DMS53 treated with DMSO at 0.1 percent for 48 hours (cell line): ENCODE measurements around the gene TRIM37.
"Not testable (repeated sequence)": the region's sequence is repeated elsewhere in the genome, so short reads cannot be mapped to it uniquely, and the experiment has no call there.

Experiments
- DNase-seq: peaks from one replicate; lab custom pipeline; 2025; ENCODE audit not compliant: unreplicated experiment; lab: John Stamatoyannopoulos, UW

Gene TRIM37

DNA sequence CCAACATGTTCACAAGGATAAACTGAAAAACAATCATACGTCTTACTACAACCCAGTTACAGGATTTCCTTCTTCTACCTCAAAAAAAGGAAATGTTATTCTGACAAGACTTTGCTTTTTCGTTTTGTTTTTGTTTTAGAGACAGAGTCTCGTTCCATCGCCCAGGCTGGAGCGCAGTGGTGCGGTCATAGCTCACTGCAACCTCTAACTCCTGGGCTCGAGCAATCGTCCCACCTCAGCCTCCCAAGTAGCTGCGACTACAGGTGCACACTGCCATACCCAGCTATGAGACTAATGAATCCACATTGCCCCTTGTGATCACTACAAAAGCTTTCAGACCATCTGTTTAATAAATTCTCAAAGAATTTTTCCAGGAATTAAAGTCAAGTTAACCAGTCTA lies 8.8 kb upstream of the TRIM37 start:
- no peak for DNase-seq

DNA sequence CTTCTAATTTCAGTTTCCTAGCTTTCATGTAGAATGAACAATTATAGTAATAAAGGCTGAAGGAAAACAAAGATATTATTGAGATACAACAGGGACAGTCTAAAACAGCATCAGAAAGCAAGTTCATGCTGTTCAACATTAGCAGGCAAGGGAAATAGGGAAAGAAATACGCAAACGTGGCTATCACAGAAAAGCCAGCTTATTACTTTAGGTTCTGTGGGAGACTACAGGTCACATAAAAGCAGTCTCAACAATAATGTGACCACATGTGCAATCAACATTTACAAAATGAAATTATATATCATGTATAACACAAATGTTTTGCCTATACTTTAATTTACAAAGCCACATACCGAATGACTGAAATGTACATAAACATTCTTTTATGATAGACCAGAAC lies 4.9 kb upstream of the TRIM37 start:
- DNase-seq, result no peak

GRCh38 chr17:59110973-59111372 lies 4.3 kb upstream of the TRIM37 start:
- no peak for DNase-seq

GRCh38 chr17:59108400-59109102 lies 1.9 kb upstream of the TRIM37 start:
- no peak for DNase-seq

GRCh38 chr17:59107306-59107670 lies 608 bp upstream of the TRIM37 start:
- no peak for DNase-seq

- peak; percentile 1 for DNase-seq
These were observed 723 bp downstream of the TRIM37 start for GRCh38 chr17:59105852-59106462.

GRCh38 chr17:59101178-59101577 lies 5.5 kb downstream of the TRIM37 start:
- no peak for DNase-seq

GRCh38 chr17:59097876-59098275 lies 8.8 kb downstream of the TRIM37 start:
- DNase-seq, result no peak

GRCh38 chr17:59094861-59095530 lies 11.7 kb downstream of the TRIM37 start:
- DNase-seq, result no peak

GRCh38 chr17:59093702-59094231 lies 12.9 kb downstream of the TRIM37 start:
- no peak for DNase-seq

DNA sequence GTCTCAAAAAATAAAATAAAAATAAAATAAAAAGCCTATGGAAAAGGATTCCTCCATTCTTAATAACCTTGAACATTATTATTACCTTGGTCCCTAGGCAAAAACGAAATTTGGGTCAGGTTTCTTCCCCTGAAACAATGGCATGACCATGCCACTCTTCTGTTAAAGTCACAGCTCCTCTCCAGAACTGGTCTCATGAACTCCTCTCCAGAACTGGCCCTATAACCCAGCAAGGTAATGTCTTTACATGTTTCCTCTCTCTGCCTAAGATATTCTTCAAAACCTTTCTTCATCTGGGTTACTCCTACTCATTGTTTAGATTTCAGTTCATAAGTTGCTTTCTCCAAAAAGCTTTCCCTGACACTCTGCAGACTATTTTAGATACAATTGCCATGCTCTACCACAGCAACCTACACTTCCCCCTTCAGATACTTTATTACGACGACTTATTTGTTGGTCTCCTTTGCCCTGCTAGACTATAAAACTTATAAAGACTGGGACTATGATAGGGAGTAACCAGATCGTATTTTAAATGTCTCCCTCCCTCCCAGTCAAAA lies 13.5 kb downstream of the TRIM37 start:
- no peak for DNase-seq

GRCh38 chr17:59090593-59090992 lies 16.1 kb downstream of the TRIM37 start:
- not testable (repeated sequence) for DNase-seq

GRCh38 chr17:59084154-59084553 lies 22.5 kb downstream of the TRIM37 start:
- DNase-seq, result no peak

- DNase-seq, result no peak
These were observed 32.2 kb downstream of the TRIM37 start for GRCh38 chr17:59074494-59074893.

GRCh38 chr17:59073972-59074371 lies 32.7 kb downstream of the TRIM37 start:
- DNase-seq, result no peak

DNA sequence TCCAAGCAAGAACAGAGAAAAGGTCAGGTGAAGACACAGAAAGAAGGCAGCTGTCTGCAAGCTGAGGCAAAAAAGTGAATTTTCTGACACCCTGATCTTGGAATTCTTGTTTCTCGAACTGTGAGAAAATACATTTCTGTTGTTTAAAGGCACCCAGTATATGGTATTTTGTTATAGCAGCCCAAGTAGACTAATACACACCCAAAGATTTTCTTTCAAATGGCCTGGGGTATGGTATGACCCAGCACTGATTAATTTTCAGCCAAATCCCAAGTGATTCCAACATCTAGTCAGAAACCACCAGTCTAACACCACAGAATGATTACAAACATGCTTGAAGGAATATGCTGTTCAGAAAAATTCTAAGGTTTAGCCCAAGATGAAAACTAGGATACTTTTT lies 36.8 kb downstream of the TRIM37 start:
- DNase-seq, result no peak

DNA sequence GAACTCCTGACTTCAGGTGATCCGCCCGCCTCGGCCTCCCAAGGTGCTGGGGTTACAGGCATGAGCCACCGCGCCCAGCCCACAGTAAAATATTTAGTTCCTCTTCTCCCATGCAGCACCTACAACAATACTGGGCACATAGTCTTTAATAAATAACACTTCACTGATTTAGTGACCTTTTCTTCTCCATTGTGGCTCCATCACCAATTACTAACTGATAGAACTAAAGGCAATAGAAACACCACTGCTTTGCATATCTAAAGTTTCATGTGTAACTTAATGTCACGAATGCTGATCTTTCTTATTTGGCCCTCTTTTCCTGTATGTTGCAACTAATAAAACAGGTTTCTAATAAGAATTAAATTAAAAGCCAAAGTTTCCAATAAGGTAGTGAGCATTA lies 38.9 kb downstream of the TRIM37 start:
- no peak for DNase-seq

DNA sequence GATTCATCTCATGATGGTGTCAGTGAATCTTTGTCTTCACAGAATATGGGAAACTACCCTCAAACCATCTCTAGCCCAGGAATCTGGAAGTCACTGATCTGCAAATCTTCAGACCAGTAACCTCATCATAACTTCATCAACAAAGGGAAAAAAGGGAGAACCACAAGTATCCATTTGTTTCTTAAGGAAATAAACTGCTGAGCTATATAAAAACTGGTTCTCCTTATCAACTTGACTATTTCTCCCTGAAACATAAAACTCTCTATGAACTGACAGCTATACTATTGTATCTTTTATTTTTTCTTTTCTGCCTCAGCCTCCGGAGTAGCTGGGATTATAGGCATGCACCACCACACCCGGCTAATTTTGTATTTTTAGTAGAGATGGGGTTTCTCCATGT lies 39.3 kb downstream of the TRIM37 start:
- no peak for DNase-seq

GRCh38 chr17:59062509-59062908 lies 44.2 kb downstream of the TRIM37 start:
- no peak for DNase-seq

GRCh38 chr17:59056857-59057256 lies 49.8 kb downstream of the TRIM37 start:
- DNase-seq, result no peak

DNA sequence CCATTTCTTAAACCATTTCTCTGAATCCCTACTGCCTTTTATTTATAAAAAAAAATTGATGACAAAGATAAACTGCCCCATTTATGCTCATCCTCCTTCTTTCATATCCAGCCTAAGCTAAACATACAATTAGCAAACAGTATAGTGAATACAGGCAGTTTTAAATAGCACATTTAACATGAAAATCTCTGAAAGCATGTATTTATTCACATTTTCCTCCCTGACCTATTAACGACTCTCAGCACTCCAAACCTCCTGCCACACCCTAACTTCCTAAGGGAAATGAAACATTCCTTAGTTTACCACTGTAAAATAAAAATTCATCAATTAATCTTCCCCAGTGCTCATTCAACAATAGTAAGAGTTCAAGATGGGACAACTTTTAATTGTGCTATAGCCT lies 56.9 kb downstream of the TRIM37 start:
- DNase-seq, result no peak

DNA sequence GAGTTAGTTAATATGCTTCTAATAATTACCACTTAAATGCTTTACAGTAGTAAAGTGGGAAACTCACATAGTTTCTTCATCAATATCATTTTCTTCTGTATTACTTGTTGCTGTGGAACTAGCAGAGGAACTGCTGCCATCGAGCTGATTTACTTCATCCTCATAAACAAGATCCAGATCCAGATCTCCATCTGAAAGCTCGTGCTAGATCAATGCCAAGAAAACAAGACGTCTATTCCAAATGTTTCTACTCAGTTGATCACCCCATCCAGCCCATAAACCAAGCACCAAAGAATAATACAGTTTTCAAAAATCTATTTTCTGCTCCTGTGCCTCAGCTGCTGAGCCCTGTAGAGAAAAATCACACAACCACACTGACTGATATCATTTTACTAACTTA lies 59.1 kb downstream of the TRIM37 start:
- DNase-seq, result no peak
